GM19351 (cell line): ENCODE results near the gene OR1M1.

Experiments
- ATAC-seq: cut with Tn5 transposase; IDR thresholded peaks from one replicate; pipeline ENCODE4 v1.9.1; 2021; ENCODE audit warnings: mild to moderate bottlenecking, moderate library complexity; ENCODE audit not compliant: unreplicated experiment

The OR1M1 gene

GRCh38 chr19:9073806-9074205 is 13.1 kb upstream of the OR1M1 start:
- no peak for ATAC-seq

GRCh38 chr19:9075064-9075949 is 11.6 kb upstream of the OR1M1 start:
- ATAC-seq, result no peak

DNA sequence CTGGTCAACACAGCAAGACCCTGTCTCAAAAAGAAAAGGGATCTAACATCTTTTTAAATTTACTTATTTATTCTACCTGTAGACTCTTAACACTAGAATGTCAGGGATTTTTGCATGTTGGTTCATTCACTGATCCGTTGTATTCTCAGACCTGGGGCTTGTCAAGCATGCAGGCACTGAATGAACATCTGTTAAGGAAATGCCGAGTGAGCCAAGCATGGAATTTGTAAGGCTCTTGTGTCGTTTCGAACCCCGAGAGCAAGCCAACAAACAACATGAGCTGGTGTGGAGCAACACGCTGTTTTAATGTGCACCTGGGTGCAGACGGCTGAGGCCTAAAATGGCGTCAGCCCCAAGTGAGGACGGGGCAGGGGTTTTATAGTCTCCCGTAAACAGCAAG is 10.0 kb upstream of the OR1M1 start:
- no peak for ATAC-seq

DNA sequence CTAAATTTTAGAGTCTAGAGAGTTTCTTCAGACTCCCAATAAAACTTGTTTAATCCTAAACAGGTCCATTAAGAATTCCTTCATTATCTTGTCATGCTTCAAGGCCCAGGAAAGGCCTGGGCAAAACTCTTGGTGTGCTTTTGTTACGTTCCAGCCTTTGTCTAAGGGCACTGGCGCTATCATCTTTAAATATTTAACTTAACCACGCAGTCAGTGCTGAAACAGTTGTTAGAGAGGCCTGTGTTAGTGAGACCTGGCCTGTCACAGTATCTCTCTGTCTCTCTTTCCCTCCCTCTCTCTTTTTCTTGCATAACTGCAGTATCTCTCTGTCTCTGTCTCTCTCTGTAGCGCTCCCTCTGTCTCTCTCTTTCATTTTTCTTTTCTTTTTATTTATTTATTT is 8.2 kb upstream of the OR1M1 start:
- ATAC-seq, result no peak

GRCh38 chr19:9107375-9107774 is 20.5 kb downstream of the OR1M1 start, which contains the start of gene OR7G2:
Gene OR7G2, minus strand, starts transcription at chr19:9107475. Its CDS starts 4,232 bp downstream, at chr19:9103243.
- no peak for ATAC-seq

- ATAC-seq, result no peak
These were observed 23.1 kb downstream of the OR1M1 start for GRCh38 chr19:9109959-9110358.

- no peak for ATAC-seq
These were observed 28.5 kb downstream of the OR1M1 start, which contains the start of gene OR7G1 for GRCh38 chr19:9115307-9115813. Gene OR7G1, minus strand, starts transcription at chr19:9115763. Its CDS starts 0 bp downstream, at chr19:9115763.

- no peak for ATAC-seq
These were observed 29.7 kb downstream of the OR1M1 start for GRCh38 chr19:9116547-9116946.

GRCh38 chr19:9126900-9127405 is 40.1 kb downstream of the OR1M1 start, which contains the start of gene OR7G3:
Gene OR7G3, minus strand, starts transcription at chr19:9126950. Its CDS starts 0 bp downstream, at chr19:9126950.
- no peak for ATAC-seq

- ATAC-seq, result no peak
These were observed 41.3 kb downstream of the OR1M1 start for GRCh38 chr19:9128171-9128570.

DNA sequence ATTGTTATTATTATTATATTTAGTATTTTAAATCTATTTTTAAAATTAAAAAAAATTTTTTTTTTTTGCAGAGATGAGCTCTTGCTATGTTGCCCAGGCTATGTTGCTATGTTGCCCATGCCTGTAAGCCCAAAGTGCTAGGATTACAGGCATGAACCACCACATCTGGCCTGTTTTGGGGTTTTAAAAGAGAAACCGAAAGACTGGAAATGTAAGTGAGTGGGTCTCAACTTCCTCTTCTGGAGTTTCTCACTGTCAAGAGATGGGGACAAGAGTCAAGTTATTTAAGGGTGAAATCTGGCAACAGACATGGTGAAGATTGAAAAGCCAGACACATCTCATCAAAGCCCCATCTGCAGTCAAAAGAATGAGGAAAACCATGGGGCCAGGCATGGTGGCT is 44.1 kb downstream of the OR1M1 start:
- ATAC-seq, result no peak

GRCh38 chr19:9132422-9132821 is 45.6 kb downstream of the OR1M1 start:
- ATAC-seq, result no peak

DNA sequence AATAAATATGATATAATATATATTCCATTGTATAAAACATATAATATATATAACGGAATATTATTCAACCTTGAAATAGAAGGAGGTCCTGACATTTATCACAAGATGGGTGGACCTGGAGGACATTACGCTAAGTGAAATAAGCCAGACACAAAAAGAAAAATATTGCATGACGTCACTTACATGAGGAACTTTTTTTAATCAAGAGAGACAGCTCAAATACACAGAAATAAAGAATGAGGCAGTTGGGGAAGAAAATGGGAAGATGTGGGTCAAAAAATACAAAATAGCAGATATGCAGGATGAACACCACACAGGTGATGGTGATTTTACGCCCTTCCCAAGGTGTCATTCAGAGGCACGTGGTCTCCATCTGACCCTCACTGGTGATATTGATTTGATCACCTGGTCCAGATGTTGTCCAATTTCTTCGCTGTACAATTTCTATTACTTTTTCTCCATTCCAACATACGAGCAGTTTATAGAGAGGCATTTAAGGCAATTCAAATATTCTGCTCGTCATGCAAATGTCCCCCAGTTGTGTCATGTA is 52.8 kb downstream of the OR1M1 start:
- ATAC-seq, result peak; percentile 17

DNA sequence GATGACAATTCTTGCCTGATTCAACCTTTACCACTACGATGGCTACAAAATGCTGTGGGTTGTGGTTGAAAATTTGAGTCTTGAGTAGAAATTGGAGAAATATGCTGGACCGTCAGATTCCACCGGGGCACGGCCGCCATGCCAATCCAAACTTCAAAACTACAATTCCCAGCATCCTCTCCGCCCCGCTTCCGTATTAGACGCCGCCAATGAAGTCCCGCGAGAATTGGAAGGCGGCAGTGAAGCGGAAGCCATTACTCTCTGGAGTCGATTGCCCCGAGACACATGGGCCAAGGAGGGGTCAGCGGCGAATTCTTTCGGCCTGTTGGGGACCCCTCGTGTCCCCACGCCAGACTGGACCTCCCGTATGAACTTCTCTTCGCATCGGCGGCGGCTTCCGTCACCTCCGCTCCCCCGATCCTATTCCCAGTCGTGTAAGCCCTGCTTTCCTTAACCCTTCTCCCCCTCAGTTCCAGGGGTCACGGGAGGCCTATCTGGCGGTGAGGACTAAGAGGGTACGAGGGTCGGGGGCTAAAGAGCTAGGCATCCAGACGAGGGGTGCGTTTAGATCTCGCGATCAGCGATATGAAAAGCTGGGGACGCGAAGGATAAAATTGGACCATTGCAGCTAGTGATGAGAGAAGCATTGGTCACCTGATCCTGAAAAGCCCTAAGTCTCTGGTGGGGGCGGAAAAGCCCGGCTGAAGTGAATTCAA is 53.5 kb downstream of the OR1M1 start, which contains the start of gene ZNF317:
TSS of gene ZNF317 (plus strand) at position 239 of the 716 bp plus-strand sequence. CDS start 15,620 bp downstream, outside the sequence.
- ATAC-seq, result peak; percentile 85

DNA sequence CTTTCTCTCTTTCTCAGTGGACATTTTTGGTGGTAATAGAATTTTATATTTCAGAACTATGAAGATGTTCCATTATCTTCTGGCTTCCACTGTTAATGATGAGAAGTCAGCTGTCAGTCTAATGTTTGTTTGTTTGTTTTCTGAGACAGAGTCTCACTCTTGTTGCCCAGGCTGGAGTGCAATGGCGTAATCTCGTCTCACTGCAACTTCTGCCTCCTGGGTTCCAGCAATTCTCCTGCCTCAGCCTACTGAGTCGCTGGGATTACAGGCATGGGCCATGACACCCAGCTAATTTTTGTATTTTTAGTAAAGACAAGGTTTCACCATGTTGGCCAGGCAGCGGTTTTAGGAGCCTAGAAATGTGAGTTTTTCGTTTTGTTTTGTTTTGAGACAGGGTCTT is 58.1 kb downstream of the OR1M1 start:
- ATAC-seq, result no peak
